HepG2 (cell line): ENCODE results near the gene SMYD1. TPM values are rescaled to one million over a fixed set of nuclear protein-coding genes. Genes with fewer than 3 reads are reported as not detected.
"Not testable (repeated sequence)": the region's sequence is repeated elsewhere in the genome, so short reads cannot be mapped to it uniquely, and the experiment has no call there.

Experiments
- ATAC-seq: fragments of 200-7000 bp; cut with Tn5 transposase; 3 replicates; pipeline ENCODE4 v1.9.1; 2020; ENCODE audit warnings: mild to moderate bottlenecking, moderate library complexity
- BruUV-seq: library from RNA; stranded (reverse); fragments of 400-500 nt; replicated peaks from 2 replicates; lab custom pipeline; 2021; lab: Mats Ljungman, UMichigan
- CTCF ChIA-PET: fragments of 300-600 bp; formaldehyde crosslinking; extraction: SDS; loops from one replicate; lab custom pipeline; 2021; ENCODE audit warnings: low total read pairs, inconsistent platforms, low intra/inter-chr PET ratio; lab: Yijun Ruan, JAX
- POLR2A ChIA-PET: fragments of 350-600 bp; sonication (Branson Sonifier 250); formaldehyde crosslinking; loops from one replicate; lab custom pipeline; 2020; ENCODE audit warnings: antibody characterized with exemption, inconsistent platforms; lab: Yijun Ruan, JAX
- DNase-seq: peaks from one replicate; pipeline ENCODE4 v3.0.0-alpha.2; 2015; ENCODE audit warnings: low spot score
- FAIRE-seq: peaks from 3 replicates; lab custom pipeline; 2011; peaks lifted over from hg19 to GRCh38; lab: Jason Lieb, UNC
- H2AFZ ChIP-seq: one replicate; pipeline ENCODE4 v1.6.1; 2011; ENCODE audit warnings: low read length, inconsistent platforms
- H3K27ac ChIP-seq: fragments of 300-600 bp; 3 replicates; pipeline ENCODE4 v1.8.0; 2011; ENCODE audit warnings: mixed run types, mild to moderate bottlenecking, mixed read lengths, low read length, inconsistent platforms; ENCODE audit not compliant: insufficient read depth; ENCODE audit errors: extremely low read length
- H3K27me3 ChIP-seq, 2 experiments: fragments of 200-600 bp in 1 of 2; 2 replicates in 1 of 2; 3 replicates in 1 of 2; pipeline versions ENCODE4 v1.6.0 to v1.8.0; 2011; ENCODE audit warnings: low read length in 2 of 2, mild to moderate bottlenecking in 2 of 2, moderate library complexity in 2 of 2, inconsistent platforms in 1 of 2; ENCODE audit not compliant: insufficient read depth in 2 of 2, control insufficient read depth in 1 of 2
- H3K36me3 ChIP-seq, 2 experiments: fragments of 200-600 bp in 1 of 2; replicated peaks in 1 of 2; 2 replicates in 1 of 2; 3 replicates in 1 of 2; pipeline versions ENCODE4 v1.5.1 to v1.8.0; 2011; ENCODE audit warnings: low read length in 2 of 2, inconsistent platforms in 1 of 2; ENCODE audit not compliant: insufficient read depth in 2 of 2, control insufficient read depth in 1 of 2
- H3K4me1 ChIP-seq: 2 replicates; pipeline ENCODE4 v1.5.1; 2012; ENCODE audit warnings: low read length, inconsistent platforms; ENCODE audit not compliant: insufficient read depth
- H3K4me2 ChIP-seq: 2 replicates; pipeline ENCODE4 v1.6.0; 2011; ENCODE audit warnings: low read depth, low read length, inconsistent platforms
- H3K4me3 ChIP-seq, 3 experiments: fragments of 200-600 bp in 1 of 3; sonication (generic), shearing (Covaris generic) in 1 of 3; replicated peaks in 1 of 3; 2 replicates each; pipeline ENCODE4 v1.5.1; 2011 to 2016; ENCODE audit warnings: low read length in 3 of 3, inconsistent platforms in 2 of 3, low read depth in 2 of 3, mild to moderate bottlenecking in 2 of 3, control low read depth in 1 of 3, mixed read lengths in 1 of 3; ENCODE audit not compliant: insufficient read depth in 1 of 3
- H3K79me2 ChIP-seq: one replicate; pipeline ENCODE4 v1.6.1; 2011; ENCODE audit warnings: low read length, inconsistent platforms; ENCODE audit not compliant: insufficient read depth
- H3K9ac ChIP-seq: 2 replicates; pipeline ENCODE4 v1.6.0; 2011; ENCODE audit warnings: mild to moderate bottlenecking, low read depth, low read length, inconsistent platforms; ENCODE audit not compliant: insufficient read depth
- H3K9me3 ChIP-seq: 2 replicates; pipeline ENCODE4 v1.5.1; 2012; ENCODE audit warnings: mild to moderate bottlenecking, low read length
- H4K20me1 ChIP-seq: 2 replicates; pipeline ENCODE4 v1.6.0; 2011; ENCODE audit warnings: inconsistent platforms, mild to moderate bottlenecking, low read length, moderate library complexity; ENCODE audit not compliant: insufficient read depth
- ARID2 ChIP-seq: sonication (generic); formaldehyde crosslinking; IDR thresholded peaks from 2 replicates; pipeline ENCODE4 v1.8.1; 2022; ENCODE audit warnings: mild to moderate bottlenecking, missing genetic modification reagents, borderline replicate concordance
- BCL6 ChIP-seq: IDR thresholded peaks from 2 replicates; pipeline ENCODE4 v1.6.1; 2016; ENCODE audit warnings: missing genetic modification reagents, missing compliant biosample characterization
- CBX2 ChIP-seq, 2 experiments: fragments of 200-600 bp in 1 of 2; sonication (generic); formaldehyde crosslinking in 1 of 2; IDR thresholded peaks; 2 replicates each; pipeline versions ENCODE4 v1.7.0 to v1.8.1; 2018 to 2022; ENCODE audit warnings: low read depth in 2 of 2, low read length in 1 of 2, mild to moderate bottlenecking in 1 of 2, missing genetic modification reagents in 1 of 2
- FLYWCH1 ChIP-seq: sonication (generic); formaldehyde crosslinking; IDR thresholded peaks from 2 replicates; pipeline ENCODE4 v1.8.1; 2023; ENCODE audit warnings: mild to moderate bottlenecking, missing genetic modification reagents
- HNRNPL ChIP-seq: fragments of 200-400 bp; formaldehyde crosslinking; IDR thresholded peaks from 2 replicates; pipeline ENCODE4 v1.6.1; 2017; ENCODE audit warnings: mild to moderate bottlenecking, low read depth, low read length
- HNRNPLL ChIP-seq: fragments of 200-400 bp; formaldehyde crosslinking; IDR thresholded peaks from 2 replicates; pipeline ENCODE4 v1.6.1; 2017; ENCODE audit warnings: mild to moderate bottlenecking, low read depth, low read length; ENCODE audit not compliant: poor library complexity, severe bottlenecking
- MYC ChIP-seq: sonication (generic); formaldehyde crosslinking; IDR thresholded peaks from 2 replicates; pipeline ENCODE4 v1.9.0; 2021; ENCODE audit warnings: missing genetic modification reagents, borderline replicate concordance
- NR1H2 ChIP-seq: sonication (generic); formaldehyde crosslinking; IDR thresholded peaks from 2 replicates; pipeline ENCODE4 v1.8.1; 2022; ENCODE audit warnings: low read depth, missing genetic modification reagents, borderline replicate concordance
- RFX3 ChIP-seq: IDR thresholded peaks from 2 replicates; pipeline ENCODE4 v1.6.1; 2016; ENCODE audit warnings: missing biosample characterization, missing genetic modification reagents
- SMAD1 ChIP-seq: sonication (generic); formaldehyde crosslinking; IDR thresholded peaks from 2 replicates; pipeline ENCODE4 v1.4.0; 2020; ENCODE audit warnings: missing genetic modification reagents, low read depth, mild to moderate bottlenecking, borderline replicate concordance
- USF2 ChIP-seq, 2 experiments: sonication (generic) in 1 of 2; formaldehyde crosslinking in 1 of 2; IDR thresholded peaks; 2 replicates each; pipeline versions ENCODE4 v1.5.1 to v1.6.1; 2011 to 2020; ENCODE audit warnings: borderline replicate concordance in 1 of 2, low read depth in 1 of 2, low read length in 1 of 2, mild to moderate bottlenecking in 1 of 2, missing genetic modification reagents in 1 of 2, moderate library complexity in 1 of 2
- ZNF7 ChIP-seq: IDR thresholded peaks from 2 replicates; pipeline ENCODE4 v1.6.1; 2016; ENCODE audit warnings: missing biosample characterization, missing genetic modification reagents
- ZSCAN30 ChIP-seq: sonication (generic); formaldehyde crosslinking; IDR thresholded peaks from 2 replicates; pipeline ENCODE4 v1.5.0; 2020; ENCODE audit warnings: mild to moderate bottlenecking, missing genetic modification reagents
- WGBS: methylation state at CpG from one replicate; pipeline ENCODE4 v1.1.6; 2017; ENCODE audit warnings: low lambda C conversion rate; 5-methylcytosine and 5-hydroxymethylcytosine counted together
- in situ Hi-C: cut with HindIII; loops from 2 replicates; pipeline ENCODE4 v1.10.0; 2017; ENCODE audit warnings: low pct_unique_long_range_greater_than_20kb; ENCODE audit not compliant: extremely low pct_ligation_motif_present
- intact Hi-C: fragments of 100-400 bp; cut with micrococcal nuclease; formaldehyde crosslinking; loops from one replicate; pipeline ENCODE4 v1.10.0; 2022; ENCODE audit not compliant: unreplicated experiment
- polyA plus RNA-seq, 8 experiments: library from polyadenylated mRNA; depleted of rRNA in 3 of 8; stranded (reverse) in 7 of 8; unstranded in 1 of 8; fragments of >200 nt; fragmentation: Illumina TruSeq in 4 of 8; extraction: Trizol in 4 of 8; gene quantifications; 2 replicates each; pipeline versions ENCODE4 v1.2.1 to v1.2.3, GENCODE V29; 2011 to 2016; ENCODE audit warnings: low read depth in 4 of 8, missing spikeins in 1 of 8, mixed read lengths in 1 of 8; ENCODE audit not compliant: insufficient read depth in 1 of 8
- total RNA-seq, 5 experiments: library from RNA; depleted of rRNA; stranded (reverse); fragments of >200 nt; fragmentation: Illumina TruSeq; extraction: Trizol; gene quantifications; 2 replicates each; pipeline ENCODE4 v1.2.3, GENCODE V29; 2016; ENCODE audit warnings: low read depth in 1 of 5
- TF ChIP-seq, protein P1 (sequence below): sonication (generic); formaldehyde crosslinking; IDR thresholded peaks from 2 replicates; pipeline ENCODE4 v1.5.0; 2020; ENCODE audit warnings: missing genetic modification reagents

The SMYD1 gene
- total and polyA plus RNA-seq, 2 of the 13 experiments (the other 11 are each of a cell fraction or from before 2014, with no cell fraction given), result not detected

DNA sequence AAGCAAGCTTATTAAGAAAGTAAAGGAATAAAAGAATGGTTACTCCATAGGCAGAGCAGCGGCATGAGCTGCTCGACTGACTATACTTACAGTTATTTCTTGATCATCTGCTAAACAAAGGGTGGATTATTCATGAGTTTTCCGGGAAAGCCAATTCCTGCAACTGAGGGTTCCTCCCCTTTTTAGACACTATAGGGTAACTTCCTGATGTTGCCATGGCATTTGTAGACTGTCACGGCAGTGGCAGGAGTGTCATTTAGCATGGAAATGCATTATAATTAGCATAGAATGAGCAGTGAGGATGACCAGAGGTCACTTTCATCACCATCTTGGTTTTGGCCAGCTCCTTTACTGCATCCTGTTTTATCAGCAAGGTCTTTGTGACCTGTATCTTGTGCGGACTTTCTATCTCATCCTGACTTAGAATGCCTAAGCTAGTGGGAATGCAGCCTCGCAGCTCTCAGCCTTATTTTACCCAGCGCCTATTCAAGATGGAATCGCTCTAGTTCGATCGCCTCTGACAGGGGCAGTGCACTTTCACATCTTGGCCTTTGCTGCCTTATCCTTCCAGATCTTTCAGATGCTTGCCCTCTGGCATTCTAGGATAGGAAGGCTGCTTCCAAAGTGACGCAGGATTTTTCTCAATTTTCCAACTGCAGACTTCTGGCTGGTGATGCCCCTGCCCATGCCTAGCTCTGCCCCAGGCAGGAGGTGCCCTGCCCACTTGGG, 49.4 kb upstream of the SMYD1 start:
- Histone ChIP-seq H3K9ac (peak overlapping the region; percentile 93), H3K4me2 (peak overlapping the region; percentile 95), H3K4me1 (peaks cover 39% of the 10 kb centered on the region), H3K4me3 (peak overlapping the region; percentile 77 to 91 (median 77); a peak in 5 of 6 replicates)
- H3K27ac ChIP-seq, BruUV-seq, H4K20me1 ChIP-seq, H3K9me3 ChIP-seq, H3K36me3 ChIP-seq, CTCF ChIA-PET, ATAC-seq, H3K27me3 ChIP-seq, H3K79me2 ChIP-seq, FAIRE-seq, H2AFZ ChIP-seq, in situ Hi-C loops, DNase-seq: not testable (repeated sequence)
- TF ChIP-seq RFX3 (CRISPR knock-in tag) (peak; percentile 30; the same call in 1 of the 2 replicates), ARID2 (0 out of 2 replicates have a peak, but pooled peaks have one; percentile 2)
- intact Hi-C loops, result loop anchor here (5.0 kb wide), 1 partner anchor 109 kb away; the partner anchor contains the start of gene FABP1
- POLR2A ChIA-PET, result interaction anchor here (0.8 to 4.1 kb wide), 4 partner anchors 13 to 120 kb away, joined by 3 to 20 read pairs (median 8); partner anchors contain the start of gene FABP1
- 54% methylated on average over 11 of the region's 11 CpGs for WGBS

DNA sequence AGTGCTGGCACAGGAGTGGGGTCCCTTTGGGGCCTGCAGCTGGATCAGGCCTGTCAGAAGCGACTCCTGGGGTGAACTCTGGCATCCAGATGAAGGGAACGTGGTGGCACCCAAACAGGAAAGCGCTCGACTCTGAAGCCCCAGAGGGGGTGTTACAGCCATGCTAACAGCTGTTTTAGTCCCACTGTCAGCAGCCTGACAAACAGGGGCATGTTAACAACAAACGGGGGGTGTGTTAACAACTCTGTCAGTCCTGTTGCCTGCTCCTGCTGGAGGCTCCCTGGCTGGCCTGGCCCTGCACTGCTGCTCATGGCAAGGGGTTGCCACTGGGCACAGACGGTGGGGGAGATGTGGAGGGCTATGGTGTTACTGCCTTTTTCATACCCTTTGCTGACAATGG, 48.7 kb upstream of the SMYD1 start:
- Histone ChIP-seq H3K36me3 (no peaks in the 10 kb centered on the region), H2AFZ (no peak overlapping the region), H3K4me2 (peak overlapping the region; percentile 95; the same call in 1 of the 2 replicates), H3K79me2 (no peaks in the 10 kb centered on the region), H3K4me3 (no peak overlapping the region), H3K27ac (no peak overlapping the region), H3K27me3 (no peaks in the 10 kb centered on the region; a peak in 1 of 5 replicates), H3K9me3 (no peaks in the 10 kb centered on the region), H4K20me1 (no peaks in the 10 kb centered on the region), H3K9ac (no peak overlapping the region), H3K4me1 (peaks cover 46% of the 10 kb centered on the region)
- intact Hi-C loops (loop anchor here (5.0 kb wide), 1 partner anchor 108 kb away; the partner anchor contains the start of gene FABP1), in situ Hi-C loops (no loop called here)
- 87% methylated on average over 6 of the region's 6 CpGs for WGBS
- BruUV-seq, result no TSS peak
- no peak for ATAC-seq
- DNase-seq, result no peak
- FAIRE-seq, result no peak
- CTCF ChIA-PET, result no interaction called here
- POLR2A ChIA-PET, result no interaction called here
- TF ChIP-seq SMAD1 (CRISPR knock-in tag) (no peak), NR1H2 (CRISPR knock-in tag) (no peak), HNRNPLL (no peak), BCL6 (no peak), FLYWCH1 (CRISPR knock-in tag) (no peak), USF2 (IDR thresholded peaks at IDR 0.05; ENCODE audit: low read depth, low read length) (no peak), USF2 (CRISPR knock-in tag; IDR thresholded peaks at IDR 0.05; ENCODE audit: borderline replicate concordance) (no peak), ZSCAN30 (CRISPR knock-in tag) (no peak), ZNF7 (CRISPR knock-in tag) (0 out of 2 replicates have a peak, but pooled peaks have one; percentile 41), CBX2 (IDR thresholded peaks at IDR 0.05; ENCODE audit: low read depth, low read length) (no peak), CBX2 (CRISPR knock-in tag; IDR thresholded peaks at IDR 0.05; ENCODE audit: low read depth) (no peak), HNRNPL (0 out of 2 replicates have a peak, but pooled peaks have one; percentile 33), MYC (no peak)
- TF ChIP-seq, protein P1, sequence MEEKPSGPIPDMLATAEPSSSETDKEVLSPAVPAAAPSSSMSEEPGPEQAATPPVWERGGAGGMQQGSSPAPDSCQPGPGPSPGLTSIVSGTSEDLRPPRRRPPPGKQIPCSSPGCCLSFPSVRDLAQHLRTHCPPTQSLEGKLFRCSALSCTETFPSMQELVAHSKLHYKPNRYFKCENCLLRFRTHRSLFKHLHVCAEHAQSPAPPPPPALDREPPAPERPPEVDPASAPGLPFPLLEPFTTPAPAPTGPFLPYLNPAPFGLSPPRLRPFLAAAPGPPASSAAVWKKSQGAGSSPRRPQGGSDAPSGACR, result no peak
